H9 (cell line): ENCODE measurements around the gene TMEM126A. TPM values are rescaled to one million over a fixed set of nuclear protein-coding genes. Genes with fewer than 3 reads are reported as not detected.
"Not testable (repeated sequence)": the region's sequence is repeated elsewhere in the genome, so short reads cannot be mapped to it uniquely, and the experiment has no call there.

Experiments used
- DNase-seq: peaks from one replicate; pipeline ENCODE4 v3.0.0-alpha.2; 2017
- H2AFZ ChIP-seq: one replicate; pipeline ENCODE4 v1.6.1; 2013; ENCODE audit warnings: mild to moderate bottlenecking, low read length, control low read depth, moderate library complexity
- H2AK5ac ChIP-seq: 2 replicates; pipeline ENCODE4 v1.6.1; 2013; ENCODE audit warnings: low read length, control low read depth, mixed read lengths; ENCODE audit not compliant: insufficient read length
- H2BK120ac ChIP-seq: one replicate; pipeline ENCODE4 v1.6.1; 2013; ENCODE audit warnings: low read depth, mild to moderate bottlenecking, low read length, control low read depth, inconsistent platforms; ENCODE audit not compliant: poor library complexity, severe bottlenecking
- H2BK12ac ChIP-seq: 2 replicates; pipeline ENCODE4 v1.6.1; 2013; ENCODE audit warnings: low read length, control low read depth, mixed read lengths, low read depth; ENCODE audit not compliant: insufficient read length
- H2BK15ac ChIP-seq: 2 replicates; pipeline ENCODE4 v1.6.1; 2013; ENCODE audit warnings: low read depth, low read length, control low read depth
- H2BK20ac ChIP-seq: one replicate; pipeline ENCODE4 v1.6.1; 2013; ENCODE audit warnings: low read depth, mild to moderate bottlenecking, low read length, control low read depth, inconsistent platforms; ENCODE audit not compliant: poor library complexity, severe bottlenecking
- H2BK5ac ChIP-seq: 2 replicates; pipeline ENCODE4 v1.6.1; 2013; ENCODE audit warnings: low read length, control low read depth, mixed read lengths; ENCODE audit not compliant: insufficient read length
- H3K14ac ChIP-seq: 2 replicates; pipeline ENCODE4 v1.6.1; 2013; ENCODE audit warnings: low read length, control low read depth; ENCODE audit not compliant: insufficient read depth
- H3K18ac ChIP-seq: 2 replicates; pipeline ENCODE4 v1.6.1; 2013; ENCODE audit warnings: low read depth, mild to moderate bottlenecking, mixed read lengths, low read length, control low read depth; ENCODE audit not compliant: insufficient read length
- H3K23ac ChIP-seq: 2 replicates; pipeline ENCODE4 v1.6.1; 2013; ENCODE audit warnings: low read length, control low read depth, mixed read lengths, low read depth; ENCODE audit not compliant: insufficient read length
- H3K23me2 ChIP-seq: 2 replicates; pipeline ENCODE4 v1.6.1; 2013; ENCODE audit warnings: low read depth, mild to moderate bottlenecking, mixed read lengths, low read length, control low read depth; ENCODE audit not compliant: insufficient read length, poor library complexity, severe bottlenecking
- H3K27ac ChIP-seq: 2 replicates; pipeline ENCODE4 v1.5.1; 2013; ENCODE audit warnings: low read length, control low read depth, mixed read lengths, low read depth; ENCODE audit not compliant: insufficient read length
- H3K27me3 ChIP-seq: 2 replicates; pipeline ENCODE4 v1.6.1; 2013; ENCODE audit warnings: low read length, control low read depth, inconsistent platforms; ENCODE audit not compliant: insufficient read depth
- H3K4ac ChIP-seq: 2 replicates; pipeline ENCODE4 v1.6.1; 2013; ENCODE audit warnings: low read depth, mild to moderate bottlenecking, control low read depth, inconsistent platforms, low read length, moderate library complexity
- H3K4me1 ChIP-seq: 2 replicates; pipeline ENCODE4 v1.6.1; 2013; ENCODE audit warnings: low read length, control low read depth, inconsistent platforms; ENCODE audit not compliant: insufficient read depth
- H3K4me2 ChIP-seq: 2 replicates; pipeline ENCODE4 v1.6.1; 2013; ENCODE audit warnings: low read length, control low read depth, mixed read lengths; ENCODE audit not compliant: insufficient read length, insufficient read depth
- H3K56ac ChIP-seq: 2 replicates; pipeline ENCODE4 v1.6.1; 2013; ENCODE audit warnings: low read depth, mild to moderate bottlenecking, mixed read lengths, low read length, control low read depth; ENCODE audit not compliant: insufficient read length
- H3K79me1 ChIP-seq: 2 replicates; pipeline ENCODE4 v1.6.1; 2013; ENCODE audit warnings: low read depth, mild to moderate bottlenecking, moderate library complexity, low read length, control low read depth, inconsistent platforms; ENCODE audit not compliant: insufficient read depth, poor library complexity, severe bottlenecking
- H3K79me2 ChIP-seq: 2 replicates; pipeline ENCODE4 v1.6.1; 2013; ENCODE audit warnings: low read length, control low read depth, inconsistent platforms; ENCODE audit not compliant: insufficient read depth
- H3K9ac ChIP-seq: 2 replicates; pipeline ENCODE4 v1.6.1; 2013; ENCODE audit warnings: low read length, control low read depth, mixed read lengths; ENCODE audit not compliant: insufficient read length; ENCODE audit errors: extremely low read depth
- H3K9me3 ChIP-seq: one replicate; pipeline ENCODE4 v1.6.1; 2013; ENCODE audit warnings: low read depth, low read length, inconsistent platforms; ENCODE audit not compliant: control insufficient read depth
- H3T11ph ChIP-seq: one replicate; pipeline ENCODE4 v1.6.1; 2013; ENCODE audit warnings: mild to moderate bottlenecking, low read length, control low read depth, inconsistent platforms
- H4K20me1 ChIP-seq: one replicate; pipeline ENCODE4 v1.6.1; 2013; ENCODE audit not compliant: control insufficient read depth, insufficient read length, insufficient read depth
- H4K5ac ChIP-seq: 2 replicates; pipeline ENCODE4 v1.6.1; 2013; ENCODE audit warnings: low read depth, mild to moderate bottlenecking, mixed read lengths, low read length, control low read depth; ENCODE audit not compliant: insufficient read length
- H4K8ac ChIP-seq: replicated peaks from 2 replicates; pipeline ENCODE4 v1.6.1; 2013; ENCODE audit warnings: low read length, control low read depth, mixed read lengths, low read depth; ENCODE audit not compliant: insufficient read length
- H4K91ac ChIP-seq: 2 replicates; pipeline ENCODE4 v1.6.1; 2013; ENCODE audit warnings: low read depth, mild to moderate bottlenecking, moderate library complexity, mixed read lengths, low read length, control low read depth; ENCODE audit not compliant: insufficient read length
- H3K27ac Mint-ChIP-seq, 3 experiments: 2 replicates in 2 of 3; 3 replicates in 1 of 3; pipeline ENCODE4 v1.8.0; 2020 to 2021; ENCODE audit warnings: mixed read lengths in 3 of 3, mild to moderate bottlenecking in 1 of 3, moderate library complexity in 1 of 3
- H3K27me3 Mint-ChIP-seq: 2 replicates; pipeline ENCODE4 v1.8.0; 2021; ENCODE audit warnings: low read depth, mild to moderate bottlenecking, moderate library complexity, mixed read lengths
- H3K36me3 Mint-ChIP-seq, 3 experiments: 2 replicates in 2 of 3; 3 replicates in 1 of 3; pipeline ENCODE4 v1.8.0; 2020 to 2021; ENCODE audit warnings: low read depth in 3 of 3, mixed read lengths in 3 of 3; ENCODE audit not compliant: insufficient read depth in 1 of 3
- H3K4me1 Mint-ChIP-seq, 2 experiments: 2 replicates each; pipeline ENCODE4 v1.8.0; 2020; ENCODE audit warnings: mixed read lengths in 2 of 2
- H3K4me3 Mint-ChIP-seq, 2 experiments: 2 replicates in 1 of 2; 3 replicates in 1 of 2; pipeline ENCODE4 v1.8.0; 2020 to 2021; ENCODE audit warnings: mild to moderate bottlenecking in 2 of 2, mixed read lengths in 2 of 2, moderate library complexity in 1 of 2
- H3K9me3 Mint-ChIP-seq, 2 experiments: 2 replicates in 1 of 2; 3 replicates in 1 of 2; pipeline ENCODE4 v1.8.0; 2020; ENCODE audit warnings: mild to moderate bottlenecking in 2 of 2, mixed read lengths in 2 of 2, moderate library complexity in 1 of 2
- WGBS: extraction: QIAGEN DNeasy Blood & Tissue Kit; methylation state at CpG from one replicate; pipeline ENCODE4 v1.1.7; 2013; ENCODE audit warnings: missing lambda C conversion rate, low lambda C conversion rate, mixed read lengths; ENCODE audit not compliant: insufficient read length; ENCODE audit errors: extremely low coverage; 5-methylcytosine and 5-hydroxymethylcytosine counted together
- total RNA-seq: library from RNA; stranded (reverse); gene quantifications from 2 replicates; pipeline ENCODE4 v1.2.1, GENCODE V29; 2021

Gene TMEM126A
- total RNA-seq, 1 experiment from 2014 or later, result 28.0 TPM

GRCh38 chr11:85611643-85612042 lies 36.1 kb upstream of the TMEM126A start:
- H4K91ac ChIP-seq, H4K20me1 ChIP-seq, H3K79me1 ChIP-seq, H2BK5ac ChIP-seq, H2BK20ac ChIP-seq, H2AK5ac ChIP-seq, H3K56ac ChIP-seq, H2BK12ac ChIP-seq, H4K5ac ChIP-seq, H3K27me3 ChIP-seq, H3K79me2 ChIP-seq, H3K14ac ChIP-seq, H3K4ac ChIP-seq, H3K23ac ChIP-seq, H2BK120ac ChIP-seq, H3K9ac ChIP-seq, H3K27ac ChIP-seq, H3K23me2 ChIP-seq, H3K4me3 Mint-ChIP-seq, DNase-seq, H2AFZ ChIP-seq, H3K18ac ChIP-seq, H3K4me1 ChIP-seq, H3K27ac Mint-ChIP-seq, H3T11ph ChIP-seq, H2BK15ac ChIP-seq, H3K27me3 Mint-ChIP-seq, H4K8ac ChIP-seq, H3K9me3 ChIP-seq, H3K4me2 ChIP-seq: not testable (repeated sequence)
- Mint-ChIP-seq H3K9me3 (peaks cover 10 to 12% of the 10 kb centered on the region in 2 experiments), H3K4me1 (peaks cover 25 to 33% of the 10 kb centered on the region in 2 experiments), H3K36me3 (peaks cover 34 to 42% (median 38%) of the 10 kb centered on the region in 3 experiments)
- no CpG with 5 or more reads among the region's 2 CpGs for WGBS
